HG03520 (cell line): ENCODE results near the gene RHO.

ENCODE experiments used
- ATAC-seq: cut with Tn5 transposase; IDR thresholded peaks from one replicate; pipeline ENCODE4 v1.9.1; 2021; ENCODE audit warnings: mild to moderate bottlenecking, moderate library complexity; ENCODE audit not compliant: unreplicated experiment

RHO gene

GRCh38 chr3:129558772-129559564 is 30.5 kb downstream of the RHO start:
- no peak for ATAC-seq

GRCh38 chr3:129559565-129560079 is 31.2 kb downstream of the RHO start:
- no peak for ATAC-seq

DNA sequence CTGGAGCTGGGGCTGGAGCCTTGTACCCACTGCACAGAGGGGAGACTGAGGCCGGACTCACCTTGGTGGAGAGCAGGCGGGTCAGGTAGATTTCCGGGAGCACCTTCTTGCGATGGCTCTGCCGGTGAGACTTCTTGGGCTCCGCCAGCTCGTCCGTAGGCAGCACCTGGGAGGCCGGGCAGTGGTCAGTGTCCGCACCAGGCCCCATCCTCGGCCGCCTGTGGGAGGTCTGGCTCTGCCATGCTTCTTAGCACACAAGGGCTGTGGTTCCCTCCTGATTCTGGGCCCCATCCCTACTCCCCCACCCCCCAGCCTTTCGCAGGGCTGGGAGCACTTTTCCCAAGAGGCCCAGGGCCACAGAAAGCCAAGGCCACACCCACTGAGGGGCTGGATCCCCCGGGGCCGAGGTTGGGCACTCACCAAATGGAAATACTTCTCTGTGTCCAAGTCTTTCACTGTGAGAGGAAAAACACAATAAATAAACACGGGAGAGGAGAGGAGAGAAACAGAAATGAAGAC is 31.9 kb downstream of the RHO start:
- no peak for ATAC-seq

GRCh38 chr3:129560911-129561594 is 32.6 kb downstream of the RHO start:
- no peak for ATAC-seq

GRCh38 chr3:129561619-129562248 is 33.3 kb downstream of the RHO start:
- no peak for ATAC-seq

GRCh38 chr3:129562803-129563202 is 34.4 kb downstream of the RHO start:
- ATAC-seq, result no peak

DNA sequence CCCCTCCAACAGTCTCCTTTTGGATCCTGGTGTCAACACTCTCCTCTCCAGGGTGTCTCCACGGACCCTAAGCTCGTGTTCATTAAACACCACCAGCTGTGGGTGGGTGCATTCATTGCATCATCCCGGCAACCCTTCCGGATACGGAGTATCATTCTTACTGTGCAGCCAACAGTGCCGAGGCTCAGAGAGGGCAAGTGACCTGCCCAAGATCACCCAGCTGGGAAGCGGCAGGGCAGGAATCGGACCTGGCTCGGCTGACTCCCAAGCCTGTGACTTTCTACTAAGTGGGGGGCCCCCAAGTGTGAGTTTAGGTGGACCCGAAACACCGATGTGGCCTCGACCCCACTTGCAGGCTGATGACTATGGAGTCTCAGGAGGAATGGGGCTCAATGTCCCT is 34.9 kb downstream of the RHO start:
- ATAC-seq, result no peak

DNA sequence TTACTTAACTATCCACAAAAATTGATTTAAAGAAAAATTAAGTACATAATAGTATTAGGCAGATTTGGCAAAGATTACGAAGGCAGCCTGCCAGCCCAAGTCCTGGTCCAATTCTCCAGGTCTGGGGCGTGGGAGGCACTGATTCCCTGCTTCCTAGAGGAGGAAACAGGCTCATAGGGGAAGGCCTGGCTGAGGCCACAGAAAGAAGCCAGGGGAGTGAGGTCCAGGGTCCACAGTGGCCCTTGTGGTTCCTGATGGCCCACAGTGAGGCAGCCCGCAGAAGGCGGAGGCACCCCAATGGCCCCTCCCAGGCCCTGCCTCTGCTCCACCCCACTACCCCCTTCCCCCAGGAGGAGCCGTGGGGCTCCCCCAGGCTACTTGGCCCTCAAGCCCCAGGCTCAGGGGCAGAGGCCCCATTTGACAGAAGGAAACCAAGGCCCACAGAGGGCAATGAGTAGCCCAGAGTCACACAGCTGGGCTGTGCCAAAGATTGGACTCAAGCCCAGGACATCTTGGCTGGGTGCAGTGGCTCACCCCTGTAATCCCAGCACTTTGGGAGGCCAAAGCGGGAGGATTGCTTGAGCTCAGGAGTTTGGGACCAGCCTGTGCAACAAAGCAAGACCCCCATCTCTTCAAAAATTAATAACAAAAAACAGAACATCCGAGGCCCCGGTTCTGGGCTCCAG is 35.6 kb downstream of the RHO start:
- ATAC-seq, result no peak

- no peak for ATAC-seq
Measured at GRCh38 chr3:129564981-129565644, 36.7 kb downstream of the RHO start.

DNA sequence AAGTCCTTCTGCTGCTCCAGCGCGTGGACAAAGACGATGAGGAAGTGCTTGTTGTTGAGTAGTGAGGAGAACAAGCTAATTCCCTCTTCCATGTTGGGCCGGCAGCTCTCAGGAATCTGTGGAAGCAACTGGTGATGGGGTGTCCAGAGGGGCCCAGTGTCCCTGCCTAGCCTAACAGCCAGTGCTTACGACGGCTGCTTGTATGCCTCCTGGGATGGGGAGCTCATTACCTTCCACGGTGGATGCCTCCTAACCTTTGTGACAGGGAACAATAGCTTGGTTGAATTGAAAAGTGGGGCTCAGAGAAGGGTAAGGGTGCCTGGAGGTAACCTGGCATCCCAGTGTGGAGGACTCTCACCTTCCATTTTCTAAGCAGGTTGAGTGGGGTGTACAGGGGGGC is 37.5 kb downstream of the RHO start:
- ATAC-seq, result no peak

DNA sequence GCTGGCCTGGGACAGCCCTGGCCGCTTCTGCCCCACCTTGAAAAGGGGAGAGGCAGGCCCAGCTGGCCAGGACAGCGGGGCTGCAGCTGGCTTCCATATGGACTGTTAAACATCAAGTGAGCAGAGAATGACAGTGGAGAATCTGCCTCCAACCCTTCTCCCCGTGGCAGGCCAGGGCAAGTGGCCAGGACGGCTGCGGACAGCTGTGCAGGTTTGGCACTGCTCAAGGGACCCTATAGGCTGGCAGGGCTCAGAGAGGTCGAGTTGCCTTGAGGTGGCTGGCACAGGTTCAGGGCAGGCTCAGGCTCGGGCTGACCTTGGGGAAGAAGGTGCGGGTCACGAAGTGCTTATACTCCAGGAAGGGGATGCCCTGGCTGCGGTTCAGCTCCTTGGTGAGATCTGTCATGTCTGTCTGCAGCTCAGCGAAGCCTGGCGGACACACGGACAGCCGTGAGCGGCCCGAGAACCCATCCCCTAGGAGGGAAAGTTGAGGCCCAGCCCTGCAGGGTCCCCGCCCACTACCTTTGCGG is 38.8 kb downstream of the RHO start:
- ATAC-seq, result no peak

DNA sequence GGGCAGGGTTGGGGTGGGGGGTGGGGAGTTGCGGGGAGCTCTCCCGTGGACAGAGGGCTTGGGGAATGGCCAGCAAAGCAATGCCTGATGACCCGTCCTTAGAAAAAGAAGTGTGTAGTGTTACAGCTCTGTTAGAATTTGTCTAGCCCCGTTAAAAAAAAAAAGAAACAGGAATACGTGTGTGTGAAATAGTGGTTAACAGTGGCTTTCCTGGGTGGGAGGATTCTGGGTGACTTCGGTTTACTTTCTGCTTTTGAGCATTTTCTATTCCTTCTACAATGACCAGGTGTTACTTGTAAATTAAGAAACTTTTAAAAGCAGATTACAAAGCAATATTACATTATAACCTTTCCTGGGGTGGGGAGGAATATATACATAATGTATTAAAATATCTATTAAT is 39.5 kb downstream of the RHO start:
- no peak for ATAC-seq

- ATAC-seq, result no peak
Measured at GRCh38 chr3:129569856-129570255, 41.4 kb downstream of the RHO start.

- no peak for ATAC-seq
Measured at GRCh38 chr3:129571605-129572547, 43.4 kb downstream of the RHO start.

DNA sequence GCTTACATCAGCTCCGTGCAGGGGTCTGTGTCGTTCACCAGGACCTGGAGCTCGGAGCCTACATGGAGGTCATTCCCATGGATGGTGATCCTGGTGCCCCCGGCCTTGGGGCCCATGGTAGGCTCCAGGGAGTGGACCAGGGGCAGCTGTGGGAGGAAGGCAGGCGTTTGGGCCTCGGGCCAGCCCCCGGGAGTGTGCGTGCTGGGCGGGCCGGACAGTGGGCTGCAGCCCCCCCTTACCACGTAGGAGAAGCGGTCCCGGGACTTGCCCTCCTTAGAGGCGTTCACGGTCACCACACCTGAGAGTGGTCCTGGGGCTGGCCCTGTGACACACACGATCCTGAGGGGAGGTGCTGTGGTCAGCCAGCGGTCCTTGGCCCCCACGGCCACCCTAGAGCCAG is 44.2 kb downstream of the RHO start:
- no peak for ATAC-seq

DNA sequence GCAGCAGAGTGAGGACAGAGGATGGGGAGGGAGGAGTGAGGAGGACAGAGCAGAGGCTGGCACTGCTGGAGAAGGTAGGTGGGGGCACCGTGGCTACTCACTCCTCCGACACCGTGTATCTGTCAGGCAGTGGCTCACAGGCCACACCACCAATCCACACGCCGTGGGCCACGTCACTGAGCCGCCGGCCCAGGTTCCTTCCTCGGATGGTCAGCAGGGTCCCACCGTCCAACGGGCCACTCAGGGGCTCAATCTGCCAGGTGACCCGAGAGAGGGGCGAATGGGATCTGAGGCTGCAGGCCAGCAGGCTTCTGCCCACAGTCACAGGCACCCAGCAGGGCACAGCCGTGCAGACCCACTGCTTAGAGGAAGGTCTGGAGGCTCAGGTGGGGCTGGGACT is 45.1 kb downstream of the RHO start:
- ATAC-seq, result no peak

DNA sequence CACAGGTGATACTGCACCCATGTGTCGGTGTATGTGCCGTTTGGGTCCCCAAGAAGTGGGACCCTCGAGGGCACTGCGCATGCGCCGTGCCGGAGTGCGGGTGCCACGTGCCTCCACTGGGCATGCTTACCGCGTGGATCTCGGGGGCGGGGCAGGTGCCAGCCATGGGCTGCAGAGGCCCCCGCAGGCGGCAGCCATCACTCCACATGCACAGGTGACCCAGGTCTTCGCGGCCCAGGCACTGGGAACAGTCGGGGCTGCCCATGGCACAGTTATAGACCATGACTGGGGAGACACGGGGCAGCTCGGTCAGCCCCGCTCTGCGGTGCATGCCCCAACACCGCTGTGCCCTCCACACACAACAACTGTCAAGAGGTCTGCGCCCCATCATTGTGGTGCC is 45.8 kb downstream of the RHO start:
- no peak for ATAC-seq

DNA sequence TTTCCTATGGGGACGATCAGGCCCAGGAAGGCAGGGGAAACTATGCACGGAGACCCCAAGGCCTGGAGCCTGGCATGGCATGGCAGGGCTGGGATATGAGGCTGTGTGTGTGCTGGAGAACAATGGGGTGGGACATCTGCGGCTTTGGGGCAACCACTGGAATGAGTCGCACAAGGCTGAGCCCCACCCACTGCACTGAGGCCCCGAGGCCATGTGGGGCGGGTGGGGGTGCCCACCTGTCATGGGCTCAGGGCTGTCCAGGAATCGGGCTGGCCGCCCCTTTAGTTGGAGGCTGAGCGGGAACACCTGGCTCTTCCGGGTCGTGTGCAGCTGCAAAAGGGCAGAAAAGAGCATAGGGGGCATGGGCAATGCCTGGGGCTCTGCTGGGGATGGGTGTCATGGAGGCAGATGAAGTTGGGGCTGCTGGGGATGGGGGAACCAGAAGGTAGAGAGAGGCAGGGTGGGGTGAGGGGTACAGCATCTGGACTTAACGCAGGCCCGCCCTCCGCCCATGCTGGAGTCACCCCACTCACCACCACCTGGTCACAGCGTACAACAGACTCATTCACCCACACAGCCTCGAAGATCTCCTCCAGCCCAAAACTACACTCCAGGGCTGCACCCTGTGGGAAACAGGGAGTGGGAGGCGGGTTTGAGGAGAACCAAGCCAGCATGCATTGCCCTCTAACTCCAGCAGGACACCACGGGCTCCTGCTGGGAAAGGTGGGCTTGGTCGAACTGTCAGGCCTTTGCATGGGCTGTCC is 47.0 kb downstream of the RHO start:
- ATAC-seq, result no peak
